Measurements from ENCODE around the gene TRPM4. TPM values are rescaled to one million over a fixed set of nuclear protein-coding genes. Genes with fewer than 3 reads are reported as not detected.

TRPM4 gene
- 10 to 100 TPM in 1 of 2 donors, 1 to 10 TPM in 1; 8.1 to 11.0 TPM for total RNA-seq
- 10 to 100 TPM; 15.4 to 31.2 TPM for polyA plus RNA-seq

- TF ChIP-seq NR2F2 (IDR thresholded peaks at IDR 0.05) (peak; percentile 22), FOXA1 (IDR thresholded peaks at IDR 0.05) (no peak), REST (IDR thresholded peaks at IDR 0.05) (peak; percentile 45), JUND (IDR thresholded peaks at IDR 0.05) (no peak), RAD21 (IDR thresholded peaks at IDR 0.05) (peak in 1 of 2 donors; percentile 52), SP1 (IDR thresholded peaks at IDR 0.05) (peak; percentile 29), GABPA (IDR thresholded peaks at IDR 0.05 in 1 of 2, conservative IDR thresholded peaks at IDR 0.05 in 1 of 2) (no peak)
- 2% methylated on average over 41 of the region's 41 CpGs for WGBS
These were observed at the start of gene TRPM4 for GRCh38 chr19:49157445-49158224. Gene TRPM4 (plus strand): TSS chr19:49157792. CDS start chr19:49157867, 75 bp downstream.

DNA sequence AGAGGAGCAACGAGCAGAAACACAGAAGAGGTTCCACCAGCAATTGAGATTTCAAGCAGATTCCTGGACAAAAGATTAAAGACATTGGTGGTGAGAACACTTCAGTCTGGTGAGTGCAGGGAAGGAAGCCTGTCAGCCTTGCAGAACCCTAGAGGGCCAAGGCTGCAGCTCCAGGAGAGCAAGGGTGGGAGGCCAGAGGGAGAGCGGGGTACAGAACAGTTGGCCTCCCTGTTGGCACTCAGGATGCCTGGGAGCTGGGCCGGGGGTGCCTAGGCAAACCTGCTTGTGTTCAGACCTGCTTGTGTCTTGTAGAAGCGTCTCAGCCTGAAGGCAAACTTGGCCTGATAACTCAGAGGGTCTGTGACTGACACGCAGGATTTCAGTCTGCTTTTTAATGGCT is 48.5 kb upstream of the TRPM4 start:
- Histone ChIP-seq H3K27me3 (ENCODE audit: control insufficient read depth in 4 of 4, insufficient read depth in 4 of 4, low read length in 3 of 4) (no peaks in the 10 kb centered on the region), H3K36me3 (ENCODE audit: control insufficient read depth in 4 of 4, insufficient read depth in 3 of 4, low read depth in 1 of 4, low read length in 3 of 4) (peaks cover 5 to 48% (median 19%) of the 10 kb centered on the region in 4 donors), H3K4me3 (ENCODE audit: low read depth in 1 of 3, low read length in 3 of 3) (no peak overlapping the region), H3K9me3 (ENCODE audit: control insufficient read depth in 4 of 4, low read length in 3 of 4) (no peaks in the 10 kb centered on the region), H3K4me1 (ENCODE audit: control insufficient read depth in 4 of 4, insufficient read depth in 4 of 4, low read length in 3 of 4) (peaks cover 0 to 5% (median 4%) of the 10 kb centered on the region in 4 donors), H3K9ac (ENCODE audit: low read depth in 1 of 2, low read length in 2 of 2) (no peak overlapping the region), H3K27ac (ENCODE audit: low read depth in 1 of 2, low read length in 2 of 2) (no peak overlapping the region)
- 90% methylated on average over 5 of the region's 5 CpGs for WGBS
- no peak for DNase-seq (ENCODE audit: low spot score)
- no peak for TF ChIP-seq TAF1 (conservative IDR thresholded peaks at IDR 0.05)
- no peak for TF ChIP-seq SP1 (IDR thresholded peaks at IDR 0.05)

More at GRCh38 chr19:49157445-49158224, at the start of gene TRPM4:
- peak within 1 kb of the TSS; percentile 79 to 81 (median 80) for H3K4me3 ChIP-seq (ENCODE audit: low read depth in 1 of 3, low read length in 3 of 3)
- no peaks in the 10 kb centered on the region for H3K27me3 ChIP-seq (ENCODE audit: control insufficient read depth in 4 of 4, insufficient read depth in 4 of 4, low read length in 3 of 4)
- peak within 1 kb of the TSS in 1 of 2 donors; percentile 27 for H3K9ac ChIP-seq (ENCODE audit: low read depth in 1 of 2, low read length in 2 of 2)
- peak; percentile 86 for DNase-seq (ENCODE audit: low spot score)
- peaks cover 3 to 9% (median 5%) of the 10 kb centered on the region in 4 donors for H3K4me1 ChIP-seq (ENCODE audit: control insufficient read depth in 4 of 4, insufficient read depth in 4 of 4, low read length in 3 of 4)
- peak within 1 kb of the TSS; percentile 66 to 68 for H3K27ac ChIP-seq (ENCODE audit: low read depth in 1 of 2, low read length in 2 of 2)
- peaks cover 0 to 2% (median 0%) of the 10 kb centered on the region in 4 donors for H3K36me3 ChIP-seq (ENCODE audit: control insufficient read depth in 4 of 4, insufficient read depth in 3 of 4, low read depth in 1 of 4, low read length in 3 of 4)
- H3K9me3 ChIP-seq (ENCODE audit: control insufficient read depth in 4 of 4, low read length in 3 of 4): no peaks in the 10 kb centered on the region

GRCh38 chr19:49109569-49110233 is 47.9 kb upstream of the TRPM4 start:
- H3K4me3 ChIP-seq (ENCODE audit: low read depth in 1 of 3, low read length in 3 of 3): no peak overlapping the region
- no peak overlapping the region for H3K27ac ChIP-seq (ENCODE audit: low read depth in 1 of 2, low read length in 2 of 2)
- H3K9me3 ChIP-seq (ENCODE audit: control insufficient read depth in 4 of 4, low read length in 3 of 4): no peaks in the 10 kb centered on the region
- peaks cover 0 to 7% (median 4%) of the 10 kb centered on the region in 4 donors for H3K4me1 ChIP-seq (ENCODE audit: control insufficient read depth in 4 of 4, insufficient read depth in 4 of 4, low read length in 3 of 4)
- no peaks in the 10 kb centered on the region for H3K27me3 ChIP-seq (ENCODE audit: control insufficient read depth in 4 of 4, insufficient read depth in 4 of 4, low read length in 3 of 4)
- no peak for DNase-seq (ENCODE audit: low spot score)
- H3K9ac ChIP-seq (ENCODE audit: low read depth in 1 of 2, low read length in 2 of 2): no peak overlapping the region
- TF ChIP-seq FOXA2 (IDR thresholded peaks at IDR 0.05) (no peak), GABPA (IDR thresholded peaks at IDR 0.05 in 1 of 2, conservative IDR thresholded peaks at IDR 0.05 in 1 of 2) (no peak), HNF4A (conservative IDR thresholded peaks at IDR 0.05) (no peak), ATF3 (IDR thresholded peaks at IDR 0.05) (no peak), CTCF (IDR thresholded peaks at IDR 0.05; ENCODE audit: low read depth, low read length, missing input control) (no peak), HNF4G (IDR thresholded peaks at IDR 0.05) (no peak), EGR1 (IDR thresholded peaks at IDR 0.05; ENCODE audit: low read depth in 2 of 2) (no peak), REST (IDR thresholded peaks at IDR 0.05) (no peak), RAD21 (IDR thresholded peaks at IDR 0.05) (no peak)
- 68% methylated on average over 8 of the region's 8 CpGs for WGBS
- peaks cover 5 to 44% (median 15%) of the 10 kb centered on the region in 4 donors for H3K36me3 ChIP-seq (ENCODE audit: control insufficient read depth in 4 of 4, insufficient read depth in 3 of 4, low read depth in 1 of 4, low read length in 3 of 4)

Data from liver (tissue), 9 donors.